Immature natural killer cell (primary cell): ENCODE measurements around the gene ZNF354C. TPM values are rescaled to one million over a fixed set of nuclear protein-coding genes. Genes with fewer than 3 reads are reported as not detected.
"Not testable (repeated sequence)": the region's sequence is repeated elsewhere in the genome, so short reads cannot be mapped to it uniquely, and the experiment has no call there.

Experiments
- DNase-seq, 3 donors: peaks; one replicate each; pipeline ENCODE4 v3.0.0; 2022; ENCODE audit warnings: mixed read lengths in 1 of 3
- H3K27ac Mint-ChIP-seq, 6 donors: one replicate each; pipeline ENCODE4 v1.8.0; 2020; ENCODE audit warnings: mixed read lengths in 6 of 6, mild to moderate bottlenecking in 5 of 6, inconsistent platforms in 4 of 6, moderate library complexity in 3 of 6
- H3K27me3 Mint-ChIP-seq, 3 donors: one replicate each; pipeline ENCODE4 v1.8.0; 2020 to 2021; ENCODE audit warnings: low read depth in 3 of 3, mild to moderate bottlenecking in 3 of 3, mixed read lengths in 3 of 3, moderate library complexity in 3 of 3, inconsistent platforms in 1 of 3
- H3K36me3 Mint-ChIP-seq, 3 donors: one replicate each; pipeline ENCODE4 v1.8.0; 2020; ENCODE audit warnings: mixed read lengths in 3 of 3, inconsistent platforms in 2 of 3, mild to moderate bottlenecking in 2 of 3
- H3K4me1 Mint-ChIP-seq, 2 donors: one replicate each; pipeline ENCODE4 v1.8.0; 2020; ENCODE audit warnings: inconsistent platforms in 2 of 2, mild to moderate bottlenecking in 2 of 2, mixed read lengths in 2 of 2, moderate library complexity in 1 of 2
- H3K4me3 Mint-ChIP-seq, 5 donors: one replicate each; pipeline ENCODE4 v1.8.0; 2020; ENCODE audit warnings: mild to moderate bottlenecking in 5 of 5, mixed read lengths in 5 of 5, inconsistent platforms in 3 of 5, moderate library complexity in 3 of 5
- H3K9me3 Mint-ChIP-seq, 6 donors: one replicate each; pipeline ENCODE4 v1.8.0; 2020; ENCODE audit warnings: mild to moderate bottlenecking in 6 of 6, mixed read lengths in 6 of 6, inconsistent platforms in 4 of 6, moderate library complexity in 3 of 6
- polyA plus RNA-seq, 3 donors: library from polyadenylated mRNA; unstranded; fragments of 300-500 nt; fragmentation: Illumina TruSeq; gene quantifications; one replicate each; pipeline ENCODE4 v1.2.3, GENCODE V29; 2021

The ZNF354C gene
- polyA plus RNA-seq, 3 donors from 2014 or later, result 0.40 to 1.2 (median 0.58) TPM

DNA sequence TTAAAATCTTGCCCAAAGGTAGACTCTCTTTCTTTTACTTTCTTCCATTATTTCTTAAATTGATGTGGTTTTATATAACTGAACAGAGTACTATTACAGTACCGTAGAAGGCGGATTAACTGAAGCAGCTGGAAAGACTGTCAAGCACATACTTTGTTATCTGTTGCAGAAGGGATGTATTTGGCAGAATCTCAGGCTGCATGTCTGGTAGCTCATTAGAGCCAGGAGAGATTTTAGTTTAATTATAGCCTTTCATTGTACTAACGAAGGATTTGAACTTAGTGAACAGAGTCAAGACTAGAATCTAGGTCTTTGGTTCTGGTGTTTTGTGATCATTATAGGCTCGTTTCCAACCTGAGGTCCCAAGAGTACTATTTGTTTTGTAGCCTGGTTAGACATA lies 20.6 kb downstream of the ZNF354C start:
- H3K27me3 Mint-ChIP-seq, result peaks cover 0 to 7% (median under 1%) of the 10 kb centered on the region in 3 donors
- no peak for DNase-seq
- no peaks in the 10 kb centered on the region for H3K4me1 Mint-ChIP-seq
- H3K9me3 Mint-ChIP-seq, result peaks cover 54 to 99% (median 92%) of the 10 kb centered on the region in 6 donors
- no peak overlapping the region for H3K4me3 Mint-ChIP-seq
- no peak overlapping the region for H3K27ac Mint-ChIP-seq
- H3K36me3 Mint-ChIP-seq, result peaks cover 54 to 72% (median 63%) of the 10 kb centered on the region in 3 donors

DNA sequence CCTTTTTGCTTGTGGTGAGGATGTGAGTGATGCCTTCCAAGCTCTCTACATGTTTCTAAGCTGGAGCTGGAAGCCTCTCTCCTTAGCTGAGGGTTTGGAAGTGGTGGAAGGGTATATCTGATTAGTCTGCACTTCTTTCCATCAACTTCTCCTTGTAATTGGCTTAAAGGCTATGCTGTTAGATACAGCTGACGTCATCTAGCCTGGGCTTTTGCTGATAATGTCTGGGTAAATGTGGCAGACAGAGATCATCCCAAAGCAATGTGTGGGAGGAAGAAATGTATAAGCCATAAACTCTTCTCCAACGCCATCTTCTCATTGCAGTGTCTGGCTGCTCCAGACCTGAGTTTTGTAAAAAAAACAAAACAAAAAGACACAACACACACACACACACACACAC lies 29.3 kb downstream of the ZNF354C start:
- Mint-ChIP-seq H3K4me3 (no peak overlapping the region), H3K36me3 (peaks cover 5 to 19% (median 14%) of the 10 kb centered on the region in 3 donors)

DNA sequence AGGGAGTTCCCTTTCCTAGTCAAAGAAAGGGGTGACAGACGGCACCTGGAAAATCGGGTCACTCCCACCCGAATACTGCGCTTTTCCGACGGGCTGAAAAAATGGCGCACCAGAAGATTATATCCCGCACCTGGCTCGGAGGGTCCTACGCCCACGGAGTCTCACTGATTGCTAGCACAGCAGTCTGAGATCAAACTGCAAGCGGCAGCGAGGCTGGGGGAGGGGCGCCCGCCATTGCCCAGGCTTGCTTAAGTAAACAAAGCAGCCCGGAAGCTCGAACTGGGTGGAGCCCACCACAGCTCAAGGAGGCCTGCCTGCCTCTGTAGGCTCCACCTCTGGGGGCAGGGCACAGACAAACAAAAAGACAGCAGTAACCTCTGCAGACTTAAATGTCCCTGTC lies 41.1 kb downstream of the ZNF354C start:
- not testable (repeated sequence) for H3K4me1 Mint-ChIP-seq, H3K27me3 Mint-ChIP-seq

More for the DNA sequence above, 29.3 kb downstream of the ZNF354C start:
- Mint-ChIP-seq H3K27ac (no peak overlapping the region), H3K4me1 (no peaks in the 10 kb centered on the region), H3K9me3 (peaks cover 40 to 93% (median 85%) of the 10 kb centered on the region in 6 donors), H3K27me3 (peaks cover 0 to 4% (median 3%) of the 10 kb centered on the region in 3 donors)
- no peak for DNase-seq

DNA sequence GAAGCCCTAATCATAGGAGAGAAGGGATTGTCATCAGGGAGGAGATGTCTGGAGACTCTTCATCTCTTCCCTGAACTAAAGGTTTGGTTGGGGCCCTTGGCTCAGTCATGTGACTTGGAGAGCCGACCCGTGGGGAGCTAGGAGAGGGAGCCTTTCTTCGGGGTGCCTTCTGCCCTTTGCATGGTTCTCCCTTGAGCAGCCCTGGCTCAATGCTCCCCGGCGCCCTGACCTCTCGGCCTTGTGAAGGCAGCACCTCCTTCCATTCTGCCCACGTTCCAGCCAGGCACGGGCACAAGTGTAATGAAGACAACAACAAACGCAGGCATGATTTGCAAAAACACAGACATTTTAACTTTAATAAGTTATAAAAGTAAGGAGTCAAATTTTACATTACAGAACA lies 50.4 kb downstream of the ZNF354C start:
- H3K27me3 Mint-ChIP-seq, result peaks cover 0 to 3% (median 2%) of the 10 kb centered on the region in 3 donors
- no peak overlapping the region for H3K27ac Mint-ChIP-seq
- H3K4me3 Mint-ChIP-seq, result no peak overlapping the region
- H3K4me1 Mint-ChIP-seq, result no peaks in the 10 kb centered on the region
- DNase-seq, result no peak
- H3K9me3 Mint-ChIP-seq, result peaks cover 22 to 71% (median 37%) of the 10 kb centered on the region in 6 donors
- peaks cover 3 to 14% (median 4%) of the 10 kb centered on the region in 3 donors for H3K36me3 Mint-ChIP-seq

More for the DNA sequence above, 41.1 kb downstream of the ZNF354C start:
- not testable (repeated sequence) for H3K4me3 Mint-ChIP-seq, H3K27ac Mint-ChIP-seq, DNase-seq
- peaks cover 0 to 17% (median 7%) of the 10 kb centered on the region in 3 donors for H3K36me3 Mint-ChIP-seq
- H3K9me3 Mint-ChIP-seq, result peaks cover 14 to 42% (median 40%) of the 10 kb centered on the region in 6 donors

DNA sequence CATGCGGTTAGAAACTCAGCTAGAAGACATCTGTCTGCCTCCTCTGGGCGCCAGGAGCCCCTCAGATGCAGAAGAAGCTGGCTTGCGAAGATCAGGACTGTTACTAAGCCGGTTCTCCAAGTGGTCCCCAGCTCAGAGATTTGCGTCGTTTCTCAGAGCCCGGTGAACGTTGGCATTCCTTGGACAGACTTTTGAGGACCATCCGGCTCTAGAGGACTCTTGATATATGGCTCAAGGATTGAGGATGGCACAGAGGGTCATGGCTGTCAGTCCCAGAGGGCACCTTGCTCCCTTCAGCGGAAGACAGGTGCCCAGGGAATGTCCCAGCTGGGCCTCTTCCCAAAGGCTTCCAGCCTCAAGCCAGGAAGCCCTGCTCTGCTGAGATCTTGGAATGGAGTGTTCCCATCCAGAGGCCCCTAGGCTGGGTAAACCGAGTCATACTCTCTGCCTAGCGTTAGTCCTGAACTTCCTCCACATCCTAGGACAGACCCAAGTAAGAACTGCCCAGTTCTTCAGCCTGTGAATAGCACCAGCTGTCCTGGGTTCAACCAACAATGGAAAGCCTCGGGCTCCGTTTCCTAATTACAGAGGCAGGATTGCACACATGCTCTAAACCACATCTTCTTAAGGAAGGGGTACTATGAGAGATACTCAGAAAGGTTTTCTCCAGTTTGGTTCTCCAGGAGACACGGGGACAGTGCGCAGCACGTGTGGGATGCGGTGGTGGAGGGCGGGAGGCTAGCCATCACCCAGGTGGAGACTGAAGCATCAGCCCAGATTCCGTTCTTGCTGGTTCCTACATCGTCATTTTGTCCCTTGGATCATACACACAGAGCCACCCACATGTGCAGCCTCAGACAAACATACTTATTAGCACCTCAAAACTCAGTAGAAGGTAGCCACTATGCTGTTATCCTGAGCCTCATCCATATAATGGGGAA lies 51.4 kb downstream of the ZNF354C start:
- DNase-seq, result no peak
- Mint-ChIP-seq H3K27me3 (peaks cover 0 to 3% (median 2%) of the 10 kb centered on the region in 3 donors), H3K27ac (no peak overlapping the region), H3K4me3 (no peak overlapping the region), H3K4me1 (no peaks in the 10 kb centered on the region), H3K36me3 (peaks cover 3 to 14% (median 4%) of the 10 kb centered on the region in 3 donors), H3K9me3 (peaks cover 25 to 71% (median 37%) of the 10 kb centered on the region in 6 donors)

DNA sequence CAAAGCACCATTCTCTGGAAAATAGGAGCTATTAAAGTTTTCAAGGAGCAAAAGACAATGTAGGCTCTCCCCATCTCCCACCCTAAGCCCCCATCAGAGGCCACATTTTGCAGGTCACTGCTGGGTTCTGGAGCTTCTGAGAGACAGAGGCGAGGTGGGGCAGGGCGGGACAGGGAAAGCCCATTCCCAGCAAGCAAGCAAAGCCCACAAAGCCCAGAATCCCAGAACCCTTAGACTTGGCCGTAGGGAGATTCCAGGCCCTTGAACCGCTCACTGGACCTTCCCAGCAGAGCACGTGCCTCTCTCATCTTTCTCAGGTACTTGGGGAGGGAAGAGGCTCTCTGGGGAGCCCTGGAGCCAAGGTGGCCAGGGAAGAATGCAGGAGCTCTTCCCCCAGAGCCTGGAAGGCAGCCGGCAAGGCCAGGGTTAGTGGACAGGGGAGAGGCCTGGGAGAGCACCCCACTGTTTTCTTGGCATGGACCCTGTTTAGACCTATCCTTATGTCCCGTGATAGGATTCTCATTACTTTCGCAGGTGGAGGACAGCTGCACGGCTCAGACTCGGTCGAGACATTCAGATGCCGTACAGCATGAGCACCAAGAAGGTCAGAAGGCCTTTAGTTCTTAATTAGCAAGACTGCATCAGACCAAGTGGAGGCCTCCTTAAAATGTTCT lies 52.4 kb downstream of the ZNF354C start:
- peaks cover 2 to 9% (median 4%) of the 10 kb centered on the region in 3 donors for H3K36me3 Mint-ChIP-seq
- no peaks in the 10 kb centered on the region for H3K4me1 Mint-ChIP-seq
- DNase-seq, result no peak
- no peak overlapping the region for H3K27ac Mint-ChIP-seq
- peaks cover 23 to 62% (median 30%) of the 10 kb centered on the region in 6 donors for H3K9me3 Mint-ChIP-seq
- peaks cover 0 to 2% (median 2%) of the 10 kb centered on the region in 3 donors for H3K27me3 Mint-ChIP-seq
- H3K4me3 Mint-ChIP-seq, result no peak overlapping the region

DNA sequence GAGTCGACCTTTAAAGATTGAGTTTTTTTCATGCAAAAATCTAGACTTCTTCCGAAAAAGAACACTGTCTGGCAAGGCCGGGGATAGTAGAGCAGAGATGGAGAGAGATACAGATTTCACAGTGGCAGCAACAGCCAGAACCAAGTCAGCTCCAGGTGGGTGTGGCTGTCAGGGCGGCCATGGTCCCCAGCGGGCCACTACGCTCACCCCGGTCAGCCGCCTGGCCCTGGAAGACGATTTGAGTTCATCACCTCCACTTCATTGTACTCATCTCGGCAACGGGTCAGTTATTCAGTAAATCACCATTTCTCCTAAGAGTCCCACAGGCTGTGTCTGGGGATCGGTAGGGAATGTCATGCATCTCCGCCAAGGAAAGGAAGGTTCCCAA lies 53.0 kb downstream of the ZNF354C start:
- H3K27ac Mint-ChIP-seq, result no peak overlapping the region
- DNase-seq, result no peak
- peaks cover 0 to 7% (median 4%) of the 10 kb centered on the region in 3 donors for H3K36me3 Mint-ChIP-seq
- no peak overlapping the region for H3K4me3 Mint-ChIP-seq
- H3K27me3 Mint-ChIP-seq, result peaks cover 0 to 2% (median 2%) of the 10 kb centered on the region in 3 donors
- H3K9me3 Mint-ChIP-seq, result peaks cover 21 to 57% (median 27%) of the 10 kb centered on the region in 6 donors
- no peaks in the 10 kb centered on the region for H3K4me1 Mint-ChIP-seq

DNA sequence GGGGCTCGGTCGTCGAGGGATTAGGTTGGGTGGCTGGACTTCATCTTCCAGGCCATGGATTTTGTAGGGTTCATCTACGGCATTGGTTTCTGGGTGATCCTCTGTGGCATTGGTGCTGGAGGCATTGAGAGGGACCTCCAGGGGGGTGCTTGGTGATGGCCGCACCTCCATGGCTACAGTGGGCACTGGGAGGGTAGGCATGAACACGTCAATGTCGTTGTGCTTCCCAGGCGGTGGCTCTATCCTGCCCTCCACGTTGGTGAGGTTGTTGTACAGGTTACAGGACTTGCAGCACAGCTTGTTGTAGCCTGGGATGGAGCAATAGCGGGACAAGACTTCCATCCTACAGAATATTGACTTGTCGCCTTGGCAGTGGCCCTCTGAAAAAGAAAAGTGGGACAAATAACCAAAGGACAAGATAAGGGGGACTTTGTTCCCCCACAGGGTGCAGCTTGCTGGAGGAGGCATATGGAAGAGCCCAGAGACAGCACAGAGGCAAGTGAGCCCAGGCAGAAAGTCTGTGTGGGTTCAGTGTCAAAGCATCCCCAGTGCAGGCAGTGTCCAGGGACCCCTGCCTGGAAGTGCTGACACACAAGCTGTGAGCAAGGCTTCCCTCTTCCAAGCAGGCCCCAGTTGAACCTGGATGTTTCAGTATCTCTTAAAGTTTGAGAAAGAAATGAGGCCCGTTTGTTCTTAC lies 53.9 kb downstream of the ZNF354C start:
- DNase-seq, result no peak
- Mint-ChIP-seq H3K36me3 (peaks cover 0 to 7% (median 4%) of the 10 kb centered on the region in 3 donors), H3K27me3 (peaks cover 0 to 2% (median 2%) of the 10 kb centered on the region in 3 donors), H3K4me1 (no peaks in the 10 kb centered on the region), H3K9me3 (peaks cover 21 to 50% (median 24%) of the 10 kb centered on the region in 6 donors), H3K4me3 (no peak overlapping the region), H3K27ac (no peak overlapping the region)

DNA sequence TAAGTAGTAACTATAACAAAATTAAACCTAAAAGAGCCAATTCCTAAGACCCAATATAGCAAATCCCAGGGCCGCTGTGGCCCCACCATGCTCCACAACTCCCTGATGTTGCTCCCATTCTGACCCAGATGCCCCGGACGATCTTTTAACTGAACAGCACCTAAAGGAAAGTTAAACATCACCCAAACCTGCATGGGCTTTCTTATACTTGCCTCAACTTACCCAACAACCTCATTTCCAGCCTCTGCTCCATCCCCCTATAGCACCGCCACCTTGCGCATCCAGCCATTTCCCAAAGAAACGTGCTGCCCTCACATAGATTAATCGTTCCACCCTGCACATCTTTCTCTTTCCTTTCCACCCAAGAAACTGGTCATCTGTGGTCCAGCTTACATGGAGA lies 54.6 kb downstream of the ZNF354C start:
- no peak overlapping the region for H3K27ac Mint-ChIP-seq
- peaks cover 0 to 7% (median 4%) of the 10 kb centered on the region in 3 donors for H3K36me3 Mint-ChIP-seq
- no peak overlapping the region for H3K4me3 Mint-ChIP-seq
- no peak for DNase-seq
- H3K9me3 Mint-ChIP-seq, result peaks cover 15 to 43% (median 20%) of the 10 kb centered on the region in 6 donors
- H3K4me1 Mint-ChIP-seq, result no peaks in the 10 kb centered on the region
- peaks cover 0 to 2% (median 2%) of the 10 kb centered on the region in 3 donors for H3K27me3 Mint-ChIP-seq

DNA sequence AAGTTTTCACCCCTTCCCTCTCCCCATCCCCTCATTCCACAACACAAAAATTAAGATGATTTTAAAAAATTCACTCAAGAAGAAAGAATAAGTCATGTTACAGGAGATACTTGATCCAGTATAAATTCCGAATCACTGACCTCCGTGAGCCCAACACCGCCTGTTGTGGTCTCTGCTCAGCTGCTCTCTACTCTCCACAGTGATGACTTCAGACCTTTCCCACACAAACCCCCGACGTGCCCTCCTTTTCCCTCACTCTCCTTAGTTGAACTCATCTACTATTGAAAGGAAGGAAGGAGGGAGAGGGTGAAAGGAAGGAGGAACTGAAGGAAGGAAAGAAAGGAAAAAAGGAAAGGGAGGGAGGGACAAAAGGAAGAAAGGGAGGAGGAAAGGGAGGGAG lies 55.1 kb downstream of the ZNF354C start:
- H3K9me3 Mint-ChIP-seq, result peaks cover 14 to 47% (median 22%) of the 10 kb centered on the region in 6 donors
- no peak for DNase-seq
- H3K4me3 Mint-ChIP-seq, result no peak overlapping the region
- no peak overlapping the region for H3K27ac Mint-ChIP-seq
- H3K4me1 Mint-ChIP-seq, result no peaks in the 10 kb centered on the region
- H3K27me3 Mint-ChIP-seq, result peaks cover 0 to 2% (median 2%) of the 10 kb centered on the region in 3 donors
- H3K36me3 Mint-ChIP-seq, result peaks cover 0 to 7% (median 4%) of the 10 kb centered on the region in 3 donors

DNA sequence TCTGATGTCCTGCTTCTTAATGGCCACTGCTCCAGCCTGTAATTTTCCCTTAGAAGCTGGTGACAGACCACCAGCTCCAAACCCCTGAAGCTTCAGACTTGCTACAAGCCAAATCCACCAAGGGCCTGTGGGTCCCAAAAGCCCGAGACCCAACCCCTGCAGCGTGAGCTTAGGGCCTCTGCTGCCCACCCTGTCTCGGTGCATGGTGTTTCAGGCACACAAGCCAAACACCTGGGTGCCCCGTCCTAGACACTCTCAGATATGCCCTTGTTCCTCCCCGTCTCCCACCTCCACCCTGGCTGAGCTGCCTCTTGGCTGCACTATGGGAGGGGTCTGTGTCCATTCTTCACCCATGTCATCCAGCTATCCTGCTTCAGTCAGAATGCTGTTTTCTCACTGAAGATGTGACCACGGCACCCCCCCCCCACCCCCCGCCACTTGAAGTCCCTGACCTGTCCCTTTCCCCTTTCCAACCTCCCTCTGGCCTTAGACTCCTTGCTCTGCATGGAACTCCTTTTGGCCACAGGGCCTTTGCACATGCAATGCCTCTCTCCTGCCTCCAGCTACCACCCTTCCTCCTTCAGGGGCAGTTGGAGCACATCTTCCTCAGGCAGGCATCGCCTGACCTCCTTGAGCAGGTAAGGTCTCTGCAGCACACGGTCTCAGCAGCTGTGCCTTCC lies 55.8 kb downstream of the ZNF354C start:
- Mint-ChIP-seq H3K4me1 (no peaks in the 10 kb centered on the region), H3K27me3 (peaks cover 0 to 2% (median 2%) of the 10 kb centered on the region in 3 donors), H3K4me3 (no peak overlapping the region), H3K9me3 (peaks cover 14 to 42% (median 20%) of the 10 kb centered on the region in 6 donors), H3K27ac (no peak overlapping the region), H3K36me3 (peaks cover 0 to 7% (median 4%) of the 10 kb centered on the region in 3 donors)
- DNase-seq, result no peak

DNA sequence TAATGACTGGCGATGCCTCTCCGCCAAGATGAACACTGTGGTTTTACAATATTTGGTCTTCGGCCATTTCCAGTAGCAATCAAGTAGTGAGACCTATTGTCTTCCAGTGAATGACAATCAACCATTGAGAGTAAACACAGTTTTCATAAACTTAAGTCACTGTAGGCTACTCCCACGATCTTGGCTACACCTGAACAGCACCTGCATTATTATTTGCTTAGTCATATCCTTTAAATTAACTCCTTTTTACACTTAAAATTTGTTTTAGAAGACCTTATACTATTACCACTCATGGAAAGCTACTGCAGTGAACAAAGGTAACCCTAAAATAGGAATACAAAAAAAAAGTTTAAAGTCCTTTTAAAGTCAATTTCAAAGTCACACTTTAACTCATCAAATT lies 58.2 kb downstream of the ZNF354C start:
- DNase-seq, result no peak
- Mint-ChIP-seq H3K4me1 (no peaks in the 10 kb centered on the region), H3K27me3 (peaks cover 0 to 3% (median 2%) of the 10 kb centered on the region in 3 donors), H3K9me3 (peaks cover 8 to 27% (median 16%) of the 10 kb centered on the region in 6 donors), H3K4me3 (no peak overlapping the region), H3K27ac (no peak overlapping the region), H3K36me3 (peaks cover 0 to 7% (median 4%) of the 10 kb centered on the region in 3 donors)
